RWPE1 (cell line): ENCODE measurements around the gene CRY2.

Source experiments
- CTCF ChIA-PET: fragments of 350-600 bp; sonication (Branson Sonifier 250); formaldehyde crosslinking; extraction: SDS; loops from one replicate; lab custom pipeline; 2021; lab: Yijun Ruan, JAX
- POLR2A ChIA-PET: fragments of 400-600 bp; formaldehyde crosslinking; extraction: SDS; loops from one replicate; lab custom pipeline; 2020; ENCODE audit warnings: antibody characterized with exemption; ENCODE audit not compliant: low non-redundant PET; lab: Yijun Ruan, JAX
- DNase-seq: peaks from one replicate; pipeline ENCODE4 v3.0.0; 2012; ENCODE audit warnings: low spot score
- H3K27ac ChIP-seq: fragments of 450-650 bp; 2 replicates; pipeline ENCODE4 v1.5.1; 2017
- TF ChIP-seq, protein P1 (sequence below): fragments of 450-650 bp; conservative IDR thresholded peaks from 2 replicates; pipeline ENCODE4 v1.5.1; 2017; ENCODE audit warnings: low read depth, mild to moderate bottlenecking

CRY2 gene

GRCh38 chr11:45927684-45928413 is 80.6 kb downstream of the CRY2 start:
- peak overlapping the region; percentile 100 for H3K27ac ChIP-seq
- ChIA-PET POLR2A (no interaction called here), CTCF (interaction anchor here (1.0 kb wide), 1 partner anchor 37 kb away, joined by 4 read pairs; no protein-coding TSS in a partner anchor)
- TF ChIP-seq, protein P1, sequence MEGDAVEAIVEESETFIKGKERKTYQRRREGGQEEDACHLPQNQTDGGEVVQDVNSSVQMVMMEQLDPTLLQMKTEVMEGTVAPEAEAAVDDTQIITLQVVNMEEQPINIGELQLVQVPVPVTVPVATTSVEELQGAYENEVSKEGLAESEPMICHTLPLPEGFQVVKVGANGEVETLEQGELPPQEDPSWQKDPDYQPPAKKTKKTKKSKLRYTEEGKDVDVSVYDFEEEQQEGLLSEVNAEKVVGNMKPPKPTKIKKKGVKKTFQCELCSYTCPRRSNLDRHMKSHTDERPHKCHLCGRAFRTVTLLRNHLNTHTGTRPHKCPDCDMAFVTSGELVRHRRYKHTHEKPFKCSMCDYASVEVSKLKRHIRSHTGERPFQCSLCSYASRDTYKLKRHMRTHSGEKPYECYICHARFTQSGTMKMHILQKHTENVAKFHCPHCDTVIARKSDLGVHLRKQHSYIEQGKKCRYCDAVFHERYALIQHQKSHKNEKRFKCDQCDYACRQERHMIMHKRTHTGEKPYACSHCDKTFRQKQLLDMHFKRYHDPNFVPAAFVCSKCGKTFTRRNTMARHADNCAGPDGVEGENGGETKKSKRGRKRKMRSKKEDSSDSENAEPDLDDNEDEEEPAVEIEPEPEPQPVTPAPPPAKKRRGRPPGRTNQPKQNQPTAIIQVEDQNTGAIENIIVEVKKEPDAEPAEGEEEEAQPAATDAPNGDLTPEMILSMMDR, result no peak
- DNase-seq, result no peak

- ChIA-PET CTCF (interaction anchor here (1.0 kb wide), 1 partner anchor 36 kb away, joined by 4 read pairs; no protein-coding TSS in a partner anchor), POLR2A (no interaction called here)
- TF ChIP-seq, protein P1, result no peak
- DNase-seq, result peak; percentile 53
- peak overlapping the region; percentile 100 for H3K27ac ChIP-seq
Measured at GRCh38 chr11:45928535-45929215, 81.4 kb downstream of the CRY2 start.

DNA sequence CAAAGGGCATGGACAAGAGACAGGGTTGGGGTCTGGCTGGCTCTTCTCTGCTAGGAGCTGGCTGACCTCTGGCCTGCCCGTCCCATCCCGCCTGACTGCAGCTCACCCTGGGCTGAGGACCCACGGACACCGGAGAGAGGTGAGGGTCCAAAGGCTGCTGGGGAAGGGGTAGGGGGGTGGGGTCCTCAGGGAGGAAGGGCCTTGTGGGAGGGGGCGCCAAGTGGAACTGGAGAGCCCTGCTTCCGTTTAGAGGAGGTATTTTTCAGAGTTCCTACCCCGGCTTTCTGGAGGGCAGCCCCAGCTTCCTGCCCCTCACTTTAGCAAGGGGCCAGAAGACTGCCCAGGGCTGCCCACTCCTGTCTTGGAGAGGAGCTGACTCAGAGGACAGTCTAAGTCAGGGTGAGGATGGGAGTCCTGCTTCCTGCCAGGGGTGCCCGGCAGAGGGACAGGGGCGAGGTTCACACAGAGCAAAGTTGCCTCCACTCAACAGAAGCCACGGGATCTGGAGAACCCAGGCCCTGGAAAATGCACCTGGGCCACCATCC is 82.3 kb downstream of the CRY2 start:
- CTCF ChIA-PET, result interaction anchor here (1.0 kb wide), 1 partner anchor 86 kb away, joined by 3 read pairs; no protein-coding TSS in a partner anchor
- DNase-seq, result peak; percentile 49
- TF ChIP-seq, protein P1, result no peak
- POLR2A ChIA-PET, result interaction anchor here (0.7 kb wide), 1 partner anchor 1460 kb away, joined by 7 read pairs; no protein-coding TSS in a partner anchor
- H3K27ac ChIP-seq, result peak overlapping the region; percentile 100

GRCh38 chr11:45930031-45930794 is 82.9 kb downstream of the CRY2 start:
- CTCF ChIA-PET, result interaction anchor here (0.6 to 1.1 kb wide), 4 partner anchors 8 to 1263 kb away, joined by 3 to 6 read pairs (median 3); partner anchors contain the start of gene LARGE2
- POLR2A ChIA-PET, result interaction anchor here (0.9 kb wide), 1 partner anchor 12 kb away, joined by 3 read pairs; the partner anchor contains the start of gene PEX16

GRCh38 chr11:45930951-45931570 is 83.8 kb downstream of the CRY2 start:
- ChIA-PET POLR2A (interaction anchor here (0.9 to 1.0 kb wide), 2 partner anchors 9 to 13 kb away, joined by 3 to 4 read pairs; partner anchors contain the start of genes LARGE2 and PEX16), CTCF (interaction anchor here (0.7 to 1.1 kb wide), 4 partner anchors 9 to 615 kb away, joined by 3 to 6 read pairs (median 4); partner anchors contain the start of gene LARGE2)
- TF ChIP-seq, protein P1, result no peak
- H3K27ac ChIP-seq, result peak overlapping the region; percentile 100
- peak; percentile 86 for DNase-seq

More at GRCh38 chr11:45930031-45930794, 82.9 kb downstream of the CRY2 start:
- peak overlapping the region; percentile 100 for H3K27ac ChIP-seq
- TF ChIP-seq, protein P1, result no peak
- no peak for DNase-seq
